Prostate gland (tissue), 2 donors: ENCODE data around the gene DPH1. TPM values are rescaled to one million over a fixed set of nuclear protein-coding genes. Genes with fewer than 3 reads are reported as not detected.

Source experiments
- DNase-seq: peaks from one replicate; pipeline ENCODE4 v3.0.0-alpha.2; 2019; ENCODE audit warnings: low spot score
- H3K27ac ChIP-seq, 2 donors: fragments of 200-600 bp; sonication (generic); 2 replicates each; pipeline ENCODE4 v1.5.1; 2017 to 2019
- H3K27me3 ChIP-seq: fragments of 200-600 bp; sonication (generic); replicated peaks from 2 replicates; pipeline ENCODE4 v1.5.1; 2019; ENCODE audit not compliant: insufficient read depth
- H3K36me3 ChIP-seq, 2 donors: fragments of 200-600 bp; sonication (generic); 1 replicate in 1 of 2; 2 replicates in 1 of 2; pipeline versions ENCODE4 v1.5.1 to v1.8.1; 2017 to 2019
- H3K4me1 ChIP-seq: fragments of 200-600 bp; sonication (generic); replicated peaks from 2 replicates; pipeline ENCODE4 v1.5.1; 2019
- H3K4me3 ChIP-seq, 2 donors: fragments of 200-600 bp; sonication (generic); 2 replicates each; pipeline ENCODE4 v1.5.1; 2017 to 2019
- H3K9me3 ChIP-seq: fragments of 200-600 bp; sonication (generic); 2 replicates; pipeline ENCODE4 v1.5.1; 2017
- POLR2A ChIP-seq: fragments of 450-650 bp; IDR thresholded peaks from one replicate; pipeline ENCODE4 v1.6.1; 2016; ENCODE audit warnings: antibody characterized with exemption, mild to moderate bottlenecking
- POLR2AphosphoS5 ChIP-seq: sonication (generic); formaldehyde crosslinking; IDR thresholded peaks from one replicate; pipeline ENCODE4 v1.6.1; 2017; ENCODE audit warnings: antibody characterized with exemption
- WGBS: methylation state at CpG from one replicate; pipeline ENCODE4 v1.1.5; 2018; 5-methylcytosine and 5-hydroxymethylcytosine counted together
- intact Hi-C: fragments of 100-400 bp; cut with DNase I; formaldehyde crosslinking; loops from one replicate; pipeline ENCODE4 v1.14.2; 2022
- total RNA-seq, 2 donors: library from RNA; depleted of rRNA; stranded (reverse); fragments of >200 nt; gene quantifications; one replicate each; pipeline ENCODE4 v1.1.0, GENCODE V29; 2016
- TF ChIP-seq, protein P1 (sequence below), 4 experiments: fragments of 200-600 bp in 2 of 4; fragments of 450-650 bp in 2 of 4; sonication (generic) in 2 of 4; IDR thresholded peaks; 1 replicate in 3 of 4; 2 replicates in 1 of 4; pipeline ENCODE4 v1.5.1; 2016 to 2019; ENCODE audit warnings: antibody characterized with exemption in 4 of 4, mild to moderate bottlenecking in 2 of 4, moderate library complexity in 2 of 4

DPH1 gene
- total RNA-seq, 2 donors from 2014 or later: 61.4 to 84.1 TPM

DNA sequence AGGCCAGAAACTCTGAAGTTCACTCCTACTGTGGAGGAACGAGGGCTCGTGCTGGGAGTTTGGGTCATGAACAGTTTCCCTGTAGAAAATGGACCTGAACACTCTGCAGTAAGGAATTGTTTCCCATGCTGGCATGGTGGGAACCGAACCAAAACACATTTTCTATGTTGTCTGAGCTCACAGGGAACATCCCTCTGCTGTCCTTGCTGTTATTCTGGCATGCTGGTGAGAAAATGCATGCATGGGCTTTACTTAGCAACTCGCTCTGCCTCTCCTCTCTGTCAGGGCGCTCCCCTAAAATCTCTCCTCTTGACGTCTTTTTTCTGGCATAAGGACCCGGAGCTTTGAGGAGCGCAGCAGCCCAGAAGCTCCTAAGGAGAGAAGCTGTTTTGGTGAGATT lies 10.2 kb upstream of the DPH1 start:
- Histone ChIP-seq H3K27ac (no peak overlapping the region), H3K27me3 (no peaks in the 10 kb centered on the region), H3K36me3 (no peaks in the 10 kb centered on the region), H3K9me3 (no peaks in the 10 kb centered on the region), H3K4me3 (no peak overlapping the region), H3K4me1 (no peaks in the 10 kb centered on the region)
- DNase-seq: no peak
- 88% methylated on average over 8 of the region's 8 CpGs for WGBS
- TF ChIP-seq POLR2A (no peak), POLR2AphosphoS5 (no peak)
- TF ChIP-seq, protein P1, sequence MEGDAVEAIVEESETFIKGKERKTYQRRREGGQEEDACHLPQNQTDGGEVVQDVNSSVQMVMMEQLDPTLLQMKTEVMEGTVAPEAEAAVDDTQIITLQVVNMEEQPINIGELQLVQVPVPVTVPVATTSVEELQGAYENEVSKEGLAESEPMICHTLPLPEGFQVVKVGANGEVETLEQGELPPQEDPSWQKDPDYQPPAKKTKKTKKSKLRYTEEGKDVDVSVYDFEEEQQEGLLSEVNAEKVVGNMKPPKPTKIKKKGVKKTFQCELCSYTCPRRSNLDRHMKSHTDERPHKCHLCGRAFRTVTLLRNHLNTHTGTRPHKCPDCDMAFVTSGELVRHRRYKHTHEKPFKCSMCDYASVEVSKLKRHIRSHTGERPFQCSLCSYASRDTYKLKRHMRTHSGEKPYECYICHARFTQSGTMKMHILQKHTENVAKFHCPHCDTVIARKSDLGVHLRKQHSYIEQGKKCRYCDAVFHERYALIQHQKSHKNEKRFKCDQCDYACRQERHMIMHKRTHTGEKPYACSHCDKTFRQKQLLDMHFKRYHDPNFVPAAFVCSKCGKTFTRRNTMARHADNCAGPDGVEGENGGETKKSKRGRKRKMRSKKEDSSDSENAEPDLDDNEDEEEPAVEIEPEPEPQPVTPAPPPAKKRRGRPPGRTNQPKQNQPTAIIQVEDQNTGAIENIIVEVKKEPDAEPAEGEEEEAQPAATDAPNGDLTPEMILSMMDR (IDR thresholded peaks at IDR 0.05): no peak
- intact Hi-C loops: no loop called here

DNA sequence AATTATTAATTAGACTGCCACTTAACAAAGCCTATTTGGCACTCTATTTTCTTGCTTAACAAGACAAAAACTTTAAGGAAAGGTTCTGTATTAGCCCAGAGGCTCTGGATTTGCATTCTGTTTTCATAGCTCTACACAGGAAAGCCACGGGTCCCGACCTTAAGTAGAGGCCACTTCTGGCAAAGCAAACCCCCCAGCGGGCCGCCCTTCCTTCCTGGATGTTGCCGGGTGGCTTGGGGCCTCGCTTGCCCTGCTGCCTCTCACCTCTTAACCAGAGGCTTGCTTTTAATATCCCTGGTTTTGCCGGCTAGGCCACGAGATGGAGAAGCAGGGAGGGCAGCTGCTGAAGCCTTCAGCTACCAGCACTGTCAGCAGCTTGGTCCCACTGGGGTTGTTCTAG lies 9.2 kb upstream of the DPH1 start:
- 69% methylated on average over 8 of the region's 8 CpGs for WGBS
- TF ChIP-seq POLR2AphosphoS5: no peak
- TF ChIP-seq, protein P1 (IDR thresholded peaks at IDR 0.05): no peak
- TF ChIP-seq POLR2A: no peak
- Histone ChIP-seq H3K27ac (no peak overlapping the region), H3K9me3 (no peaks in the 10 kb centered on the region), H3K36me3 (no peaks in the 10 kb centered on the region), H3K4me3 (no peak overlapping the region), H3K27me3 (no peaks in the 10 kb centered on the region), H3K4me1 (no peaks in the 10 kb centered on the region)
- intact Hi-C loops: no loop called here
- no peak for DNase-seq

DNA sequence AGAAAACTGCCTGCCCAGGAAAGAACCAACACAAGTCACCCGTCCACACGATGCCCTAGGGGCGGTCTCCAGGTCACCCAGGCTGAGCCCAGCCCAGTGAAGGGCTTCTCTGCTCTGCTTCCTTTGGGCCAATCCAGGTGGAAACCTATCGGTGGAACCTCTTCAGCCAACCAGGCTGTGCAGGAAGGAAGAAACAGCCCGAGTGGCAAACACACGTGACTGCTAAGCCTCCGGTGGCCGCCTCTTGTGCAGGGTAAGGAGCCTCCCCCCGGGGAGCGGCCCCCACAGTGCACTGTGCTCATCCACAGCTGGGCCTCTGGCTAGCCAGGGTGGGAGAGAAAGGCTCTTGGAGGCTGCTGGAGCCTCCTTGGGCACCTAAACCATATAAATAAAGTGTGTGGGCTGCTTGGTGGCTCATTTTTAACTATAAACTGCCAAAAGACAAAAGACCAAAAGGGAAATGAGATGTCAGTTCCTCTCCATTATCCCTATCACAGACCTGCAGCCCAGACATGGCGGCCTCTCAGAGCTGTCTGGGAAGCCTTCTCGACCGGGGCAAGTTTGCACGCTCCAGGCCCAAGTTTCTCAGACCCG lies 7.2 kb upstream of the DPH1 start:
- whole genome bisulfite sequencing: 91% methylated on average over 15 of the region's 15 CpGs
- no peak overlapping the region for H3K27ac ChIP-seq
- H3K27me3 ChIP-seq: no peaks in the 10 kb centered on the region
- TF ChIP-seq, protein P1 (IDR thresholded peaks at IDR 0.05): no peak
- TF ChIP-seq POLR2AphosphoS5 (no peak), POLR2A (no peak)
- intact Hi-C loops: no loop called here
- no peak for DNase-seq
- H3K4me3 ChIP-seq: no peak overlapping the region
- H3K36me3 ChIP-seq: no peaks in the 10 kb centered on the region
- H3K9me3 ChIP-seq: no peaks in the 10 kb centered on the region
- H3K4me1 ChIP-seq: no peaks in the 10 kb centered on the region

DNA sequence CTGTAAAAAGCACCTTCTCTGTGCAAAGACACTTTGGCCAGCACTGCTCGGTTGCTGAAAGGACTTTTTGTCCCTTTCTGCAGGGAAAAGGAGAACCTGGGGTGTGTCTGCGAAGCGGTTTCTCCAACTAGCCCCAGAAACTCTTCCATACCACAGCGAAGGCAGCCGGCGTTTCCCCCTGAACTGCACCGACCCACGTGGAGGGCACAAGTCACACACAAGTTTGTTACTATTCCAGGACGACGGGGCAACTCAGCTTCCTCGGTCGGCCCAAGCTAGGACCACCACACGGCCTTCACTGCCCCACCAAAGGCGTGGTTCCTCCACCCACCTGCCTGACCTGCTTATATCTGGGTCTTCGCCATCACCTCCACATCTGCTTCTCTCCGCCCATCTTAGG lies 6.7 kb upstream of the DPH1 start:
- Histone ChIP-seq H3K4me1 (no peaks in the 10 kb centered on the region), H3K4me3 (peak overlapping the region in 1 of 2 donors; percentile 54), H3K9me3 (no peaks in the 10 kb centered on the region), H3K36me3 (no peaks in the 10 kb centered on the region), H3K27ac (no peak overlapping the region), H3K27me3 (no peaks in the 10 kb centered on the region)
- no peak for TF ChIP-seq POLR2AphosphoS5
- no peak for TF ChIP-seq POLR2A
- TF ChIP-seq, protein P1 (IDR thresholded peaks at IDR 0.05): no peak
- WGBS: 81% methylated on average over 16 of the region's 16 CpGs
- DNase-seq: no peak
- intact Hi-C loops: no loop called here
